Neural cell (in vitro differentiated cells): ENCODE results near the gene MME. TPM values are rescaled to one million over a fixed set of nuclear protein-coding genes. Genes with fewer than 3 reads are reported as not detected.

Experiments
- H2AFZ ChIP-seq: fragments of 200-600, 300-800 bp; sonication (generic), shearing (Covaris generic); 2 replicates; pipeline ENCODE4 v1.6.0; 2014; ENCODE audit warnings: low read depth, mild to moderate bottlenecking, antibody characterized with exemption, low read length, moderate library complexity
- H3F3A ChIP-seq: fragments of 200-600 bp; shearing (Covaris generic); 2 replicates; pipeline ENCODE4 v1.6.1; 2016; ENCODE audit warnings: mild to moderate bottlenecking, moderate library complexity, mixed read lengths, antibody characterized with exemption, low read length; ENCODE audit not compliant: insufficient read depth, poor library complexity, severe bottlenecking
- H3K27ac ChIP-seq: fragments of 200-600, 300-800 bp; sonication (generic), shearing (Covaris generic); 2 replicates; pipeline ENCODE4 v1.5.1; 2014; ENCODE audit warnings: mild to moderate bottlenecking, low read length, moderate library complexity
- H3K27me3 ChIP-seq: fragments of 300-800, 200-600 bp; sonication (generic), shearing (Covaris generic); 2 replicates; pipeline ENCODE4 v1.6.0; 2014; ENCODE audit warnings: mild to moderate bottlenecking, low read depth, low read length, moderate library complexity; ENCODE audit not compliant: insufficient read depth
- H3K36me3 ChIP-seq: fragments of 300-800, 200-600 bp; sonication (generic), shearing (Covaris generic); 2 replicates; pipeline ENCODE4 v1.5.1; 2014; ENCODE audit warnings: mild to moderate bottlenecking, antibody characterized with exemption, low read length, moderate library complexity; ENCODE audit not compliant: insufficient read depth
- H3K4me2 ChIP-seq: fragments of 300-800, 200-600 bp; sonication (generic), shearing (Covaris generic); 2 replicates; pipeline ENCODE4 v1.6.0; 2014; ENCODE audit warnings: mild to moderate bottlenecking, low read length
- H3K4me3 ChIP-seq: fragments of 300-800, 200-600 bp; sonication (generic), shearing (Covaris generic); 2 replicates; pipeline ENCODE4 v1.5.1; 2014; ENCODE audit warnings: mild to moderate bottlenecking, low read length, moderate library complexity
- H3K79me2 ChIP-seq: fragments of 200-600 bp; shearing (Covaris generic); replicated peaks from 2 replicates; pipeline ENCODE4 v1.6.0; 2014; ENCODE audit warnings: mild to moderate bottlenecking, low read length, moderate library complexity; ENCODE audit not compliant: insufficient read depth
- H3K9ac ChIP-seq: fragments of 300-800, 200-600 bp; sonication (generic), shearing (Covaris generic); 2 replicates; pipeline ENCODE4 v1.6.1; 2016; ENCODE audit warnings: mild to moderate bottlenecking, low read length, mixed read lengths
- H3K9me2 ChIP-seq: fragments of 200-600 bp; shearing (Covaris generic); 2 replicates; pipeline ENCODE4 v1.6.1; 2016; ENCODE audit warnings: mild to moderate bottlenecking, low read length, mixed read lengths; ENCODE audit not compliant: insufficient read depth
- H3K9me3 ChIP-seq: fragments of 200-600, 300-800 bp; sonication (generic), shearing (Covaris generic); 2 replicates; pipeline ENCODE4 v1.6.1; 2016; ENCODE audit warnings: mild to moderate bottlenecking, mixed run types, low read length, moderate library complexity, mixed read lengths
- H4K20me1 ChIP-seq: fragments of 200-600 bp; shearing (Covaris generic); 2 replicates; pipeline ENCODE4 v1.6.1; 2016; ENCODE audit warnings: mild to moderate bottlenecking, mixed run types; ENCODE audit not compliant: insufficient read depth
- EP300 ChIP-seq: fragments of 450-650 bp; conservative IDR thresholded peaks from 2 replicates; pipeline ENCODE4 v1.6.1; 2014; ENCODE audit warnings: antibody characterized with exemption, mild to moderate bottlenecking, moderate library complexity; ENCODE audit not compliant: poor library complexity, severe bottlenecking
- EZH2 ChIP-seq: fragments of 200-600, 300-800 bp; shearing (Covaris generic), sonication (generic); IDR thresholded peaks from 2 replicates; pipeline ENCODE4 v1.6.1; 2014; ENCODE audit warnings: antibody characterized with exemption, low read length, borderline replicate concordance, mild to moderate bottlenecking; ENCODE audit not compliant: insufficient read depth, poor library complexity, severe bottlenecking
- MXI1 ChIP-seq: fragments of 450-650 bp; conservative IDR thresholded peaks from 2 replicates; pipeline ENCODE4 v1.6.1; 2014; ENCODE audit warnings: antibody characterized with exemption, mild to moderate bottlenecking; ENCODE audit not compliant: poor library complexity, severe bottlenecking
- POLR2AphosphoS5 ChIP-seq: IDR thresholded peaks from 2 replicates; pipeline ENCODE4 v1.6.1; 2012
- RAD21 ChIP-seq: fragments of 450-650 bp; conservative IDR thresholded peaks from 2 replicates; pipeline ENCODE4 v1.6.1; 2014; ENCODE audit warnings: antibody characterized with exemption, mild to moderate bottlenecking, moderate library complexity
- SMC3 ChIP-seq: fragments of 450-650 bp; conservative IDR thresholded peaks from 2 replicates; pipeline ENCODE4 v1.6.1; 2014; ENCODE audit warnings: antibody characterized with exemption, mild to moderate bottlenecking, moderate library complexity; ENCODE audit not compliant: poor library complexity
- TAF1 ChIP-seq: IDR thresholded peaks from 2 replicates; pipeline ENCODE4 v1.6.1; 2012; ENCODE audit warnings: low read depth
- polyA plus RNA-seq: library from polyadenylated mRNA; depleted of rRNA; stranded (reverse); fragments of >200 nt; gene quantifications from 2 replicates; pipeline ENCODE4 v1.2.3, GENCODE V29; 2014
- TF ChIP-seq, protein P1 (sequence below): fragments of 450-650 bp; IDR thresholded peaks from 2 replicates; pipeline ENCODE4 v1.5.1; 2014; ENCODE audit warnings: antibody characterized with exemption, mild to moderate bottlenecking, moderate library complexity; ENCODE audit not compliant: poor library complexity, severe bottlenecking
- TF ChIP-seq, protein P2 (sequence below): IDR thresholded peaks from 2 replicates; pipeline ENCODE4 v1.6.1; 2012; ENCODE audit warnings: borderline replicate concordance

The MME gene
- polyA plus RNA-seq, 1 donor from 2014 or later = 0.54 TPM

DNA sequence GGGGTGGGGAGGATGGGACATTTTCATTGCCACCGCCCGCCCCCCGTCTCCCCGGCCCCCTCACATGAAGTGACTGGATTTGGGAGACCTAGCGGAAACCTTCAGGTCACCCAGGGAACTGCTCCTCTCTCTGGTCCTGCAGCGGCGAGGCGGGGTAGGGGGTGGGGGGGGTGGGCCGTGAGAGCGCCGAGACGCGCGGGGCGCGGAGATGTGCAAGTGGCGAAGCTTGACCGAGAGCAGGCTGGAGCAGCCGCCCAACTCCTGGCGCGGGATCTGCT, 712 bp upstream of the MME start:
- no peak for TF ChIP-seq POLR2AphosphoS5
- TF ChIP-seq MXI1 = no peak
- TF ChIP-seq EZH2 = no peak
- TF ChIP-seq EP300 = no peak
- no peak for TF ChIP-seq TAF1
- Histone ChIP-seq H3K27ac (no peak overlapping the region), H3F3A (no peaks in the 10 kb centered on the region), H3K36me3 (no peaks in the 10 kb centered on the region), H3K9me2 (no peaks in the 10 kb centered on the region), H3K9ac (no peak overlapping the region), H3K27me3 (peaks cover 54% of the 10 kb centered on the region), H3K4me3 (peak overlapping the region; percentile 86), H3K9me3 (no peaks in the 10 kb centered on the region), H2AFZ (no peak overlapping the region), H4K20me1 (no peaks in the 10 kb centered on the region), H3K79me2 (no peaks in the 10 kb centered on the region), H3K4me2 (peak overlapping the region; percentile 27)

DNA sequence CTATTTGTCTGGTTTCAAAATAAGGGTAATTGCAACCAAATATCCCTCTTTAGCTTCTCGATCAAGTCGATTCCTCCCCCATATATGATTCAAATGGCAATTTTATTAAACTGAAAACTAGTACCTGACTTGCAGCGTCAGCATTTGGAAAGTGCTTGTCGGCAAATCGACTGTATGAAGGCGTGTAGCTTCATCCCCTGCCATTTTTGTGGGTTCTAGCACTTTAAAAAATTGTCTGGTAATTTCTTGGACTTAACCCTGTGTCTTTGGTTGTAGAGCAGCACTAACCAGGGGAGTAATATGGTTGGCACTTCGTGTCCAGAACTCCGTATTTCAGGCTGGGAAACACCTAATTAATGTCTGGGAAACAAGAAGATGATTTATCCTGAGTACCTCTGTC, 573 bp downstream of the MME start:
- TF ChIP-seq EP300 (no peak), SMC3 (no peak), MXI1 (no peak), RAD21 (no peak), EZH2 (no peak)
- TF ChIP-seq, protein P1, sequence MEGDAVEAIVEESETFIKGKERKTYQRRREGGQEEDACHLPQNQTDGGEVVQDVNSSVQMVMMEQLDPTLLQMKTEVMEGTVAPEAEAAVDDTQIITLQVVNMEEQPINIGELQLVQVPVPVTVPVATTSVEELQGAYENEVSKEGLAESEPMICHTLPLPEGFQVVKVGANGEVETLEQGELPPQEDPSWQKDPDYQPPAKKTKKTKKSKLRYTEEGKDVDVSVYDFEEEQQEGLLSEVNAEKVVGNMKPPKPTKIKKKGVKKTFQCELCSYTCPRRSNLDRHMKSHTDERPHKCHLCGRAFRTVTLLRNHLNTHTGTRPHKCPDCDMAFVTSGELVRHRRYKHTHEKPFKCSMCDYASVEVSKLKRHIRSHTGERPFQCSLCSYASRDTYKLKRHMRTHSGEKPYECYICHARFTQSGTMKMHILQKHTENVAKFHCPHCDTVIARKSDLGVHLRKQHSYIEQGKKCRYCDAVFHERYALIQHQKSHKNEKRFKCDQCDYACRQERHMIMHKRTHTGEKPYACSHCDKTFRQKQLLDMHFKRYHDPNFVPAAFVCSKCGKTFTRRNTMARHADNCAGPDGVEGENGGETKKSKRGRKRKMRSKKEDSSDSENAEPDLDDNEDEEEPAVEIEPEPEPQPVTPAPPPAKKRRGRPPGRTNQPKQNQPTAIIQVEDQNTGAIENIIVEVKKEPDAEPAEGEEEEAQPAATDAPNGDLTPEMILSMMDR = no peak
- Histone ChIP-seq H3K36me3 (no peaks in the 10 kb centered on the region), H3K27ac (no peak overlapping the region), H3K4me2 (no peak overlapping the region), H3K9ac (no peak overlapping the region), H3K9me2 (no peaks in the 10 kb centered on the region), H2AFZ (no peak overlapping the region), H3F3A (no peaks in the 10 kb centered on the region), H3K9me3 (no peaks in the 10 kb centered on the region), H3K27me3 (peaks cover 54% of the 10 kb centered on the region), H4K20me1 (no peaks in the 10 kb centered on the region), H3K79me2 (no peaks in the 10 kb centered on the region), H3K4me3 (peak overlapping the region; percentile 86)

DNA sequence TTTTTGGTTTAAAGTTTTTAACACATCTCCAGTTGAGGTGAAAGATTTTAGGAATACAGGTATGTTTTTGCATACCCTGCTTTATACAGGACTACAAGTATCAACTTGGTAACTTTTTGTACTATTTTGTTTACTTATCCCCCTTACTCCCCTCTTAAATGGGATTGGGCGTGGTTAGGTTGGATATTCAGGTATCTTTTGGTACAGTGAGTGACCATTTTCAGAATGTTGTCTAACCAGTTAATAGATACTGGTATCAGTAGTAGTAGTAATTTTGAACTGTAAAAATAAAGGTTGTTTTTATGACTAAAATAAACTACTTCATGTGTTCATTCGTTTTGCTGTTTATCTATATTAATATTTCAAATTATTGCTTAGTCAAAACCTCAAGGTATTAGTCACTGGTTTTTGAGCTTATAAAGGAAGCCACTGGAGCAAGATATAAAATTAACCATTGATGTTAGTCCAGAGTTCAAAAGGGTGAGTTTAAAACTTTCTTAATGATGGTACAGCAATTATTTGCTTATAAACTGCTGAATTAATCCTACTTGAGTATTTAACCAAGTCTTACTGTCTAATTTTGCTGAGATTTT, 3.3 kb downstream of the MME start:
- Histone ChIP-seq H3K79me2 (no peaks in the 10 kb centered on the region), H3K36me3 (no peaks in the 10 kb centered on the region), H4K20me1 (no peaks in the 10 kb centered on the region), H3K9me3 (no peaks in the 10 kb centered on the region), H3K27ac (no peak overlapping the region), H2AFZ (no peak overlapping the region), H3F3A (no peaks in the 10 kb centered on the region), H3K9me2 (no peaks in the 10 kb centered on the region), H3K9ac (no peak overlapping the region), H3K4me2 (no peak overlapping the region), H3K27me3 (peaks cover 47% of the 10 kb centered on the region), H3K4me3 (no peak overlapping the region)
- TF ChIP-seq EP300 (no peak), TAF1 (no peak), SMC3 (no peak), EZH2 (no peak), RAD21 (no peak), MXI1 (no peak), POLR2AphosphoS5 (no peak)
- TF ChIP-seq, protein P1 = no peak
- TF ChIP-seq, protein P2, sequence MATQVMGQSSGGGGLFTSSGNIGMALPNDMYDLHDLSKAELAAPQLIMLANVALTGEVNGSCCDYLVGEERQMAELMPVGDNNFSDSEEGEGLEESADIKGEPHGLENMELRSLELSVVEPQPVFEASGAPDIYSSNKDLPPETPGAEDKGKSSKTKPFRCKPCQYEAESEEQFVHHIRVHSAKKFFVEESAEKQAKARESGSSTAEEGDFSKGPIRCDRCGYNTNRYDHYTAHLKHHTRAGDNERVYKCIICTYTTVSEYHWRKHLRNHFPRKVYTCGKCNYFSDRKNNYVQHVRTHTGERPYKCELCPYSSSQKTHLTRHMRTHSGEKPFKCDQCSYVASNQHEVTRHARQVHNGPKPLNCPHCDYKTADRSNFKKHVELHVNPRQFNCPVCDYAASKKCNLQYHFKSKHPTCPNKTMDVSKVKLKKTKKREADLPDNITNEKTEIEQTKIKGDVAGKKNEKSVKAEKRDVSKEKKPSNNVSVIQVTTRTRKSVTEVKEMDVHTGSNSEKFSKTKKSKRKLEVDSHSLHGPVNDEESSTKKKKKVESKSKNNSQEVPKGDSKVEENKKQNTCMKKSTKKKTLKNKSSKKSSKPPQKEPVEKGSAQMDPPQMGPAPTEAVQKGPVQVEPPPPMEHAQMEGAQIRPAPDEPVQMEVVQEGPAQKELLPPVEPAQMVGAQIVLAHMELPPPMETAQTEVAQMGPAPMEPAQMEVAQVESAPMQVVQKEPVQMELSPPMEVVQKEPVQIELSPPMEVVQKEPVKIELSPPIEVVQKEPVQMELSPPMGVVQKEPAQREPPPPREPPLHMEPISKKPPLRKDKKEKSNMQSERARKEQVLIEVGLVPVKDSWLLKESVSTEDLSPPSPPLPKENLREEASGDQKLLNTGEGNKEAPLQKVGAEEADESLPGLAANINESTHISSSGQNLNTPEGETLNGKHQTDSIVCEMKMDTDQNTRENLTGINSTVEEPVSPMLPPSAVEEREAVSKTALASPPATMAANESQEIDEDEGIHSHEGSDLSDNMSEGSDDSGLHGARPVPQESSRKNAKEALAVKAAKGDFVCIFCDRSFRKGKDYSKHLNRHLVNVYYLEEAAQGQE = no peak
